ENCODE data around the gene ZNF45.

ZNF45 gene

GRCh38 chr19:43910884-43911283 lies 24.2 kb downstream of the ZNF45 start:
- H3K27ac ChIP-seq: no peak overlapping the region
- no peak for TF ChIP-seq CTCF (IDR thresholded peaks at IDR 0.05)
- no peak for TF ChIP-seq ZFX (IDR thresholded peaks at IDR 0.05; ENCODE audit: borderline replicate concordance)

GRCh38 chr19:43908659-43909058 lies 26.4 kb downstream of the ZNF45 start:
- H3K27ac ChIP-seq: no peak overlapping the region
- TF ChIP-seq ZFX (IDR thresholded peaks at IDR 0.05; ENCODE audit: borderline replicate concordance): no peak
- no peak for TF ChIP-seq CTCF (IDR thresholded peaks at IDR 0.05)

- no peak for TF ChIP-seq ZFX (IDR thresholded peaks at IDR 0.05; ENCODE audit: borderline replicate concordance)
- no peak for TF ChIP-seq CTCF (IDR thresholded peaks at IDR 0.05)
- H3K27ac ChIP-seq: no peak overlapping the region
Observed at GRCh38 chr19:43906774-43907173, 28.3 kb downstream of the ZNF45 start.

GRCh38 chr19:43905897-43906296 lies 29.2 kb downstream of the ZNF45 start:
- TF ChIP-seq CTCF (IDR thresholded peaks at IDR 0.05): no peak
- no peak for TF ChIP-seq ZFX (IDR thresholded peaks at IDR 0.05; ENCODE audit: borderline replicate concordance)
- no peak overlapping the region for H3K27ac ChIP-seq

GRCh38 chr19:43902399-43902798 lies 32.7 kb downstream of the ZNF45 start:
- no peak overlapping the region for H3K27ac ChIP-seq
- no peak for TF ChIP-seq CTCF (IDR thresholded peaks at IDR 0.05)
- no peak for TF ChIP-seq ZFX (IDR thresholded peaks at IDR 0.05; ENCODE audit: borderline replicate concordance)

- H3K27ac ChIP-seq: peak overlapping the region; percentile 27; the same call in 1 of the 2 replicates
- no peak for TF ChIP-seq ZFX (IDR thresholded peaks at IDR 0.05; ENCODE audit: borderline replicate concordance)
- TF ChIP-seq CTCF (IDR thresholded peaks at IDR 0.05): no peak
Observed at GRCh38 chr19:43901395-43902390, 33.4 kb downstream of the ZNF45 start.

GRCh38 chr19:43895727-43896308 lies 39.3 kb downstream of the ZNF45 start:
- H3K27ac ChIP-seq: no peak overlapping the region
- TF ChIP-seq CTCF (IDR thresholded peaks at IDR 0.05) (no peak), ZFX (IDR thresholded peaks at IDR 0.05; ENCODE audit: borderline replicate concordance) (no peak)

Measured in 22Rv1 (cell line).